DLD1 (cell line): Measurements from ENCODE around the gene SOHLH1.

Source experiments
- in situ Hi-C: cut with HindIII; loops from 2 replicates; pipeline ENCODE4 v1.10.0; 2017; ENCODE audit warnings: low sequenced_read_pairs

SOHLH1 gene

GRCh38 chr9:135731454-135731853 lies 32.2 kb upstream of the SOHLH1 start:
- in situ Hi-C loops = no loop called here

- in situ Hi-C loops = no loop called here
Observed at GRCh38 chr9:135729480-135729879, 30.2 kb upstream of the SOHLH1 start.

GRCh38 chr9:135728436-135729110 lies 29.3 kb upstream of the SOHLH1 start:
- in situ Hi-C loops = no loop called here

- in situ Hi-C loops = no loop called here
Observed at GRCh38 chr9:135727257-135727875, 28.1 kb upstream of the SOHLH1 start.

- in situ Hi-C loops = no loop called here
Observed at GRCh38 chr9:135726138-135726853, 27.0 kb upstream of the SOHLH1 start.

- in situ Hi-C loops = no loop called here
Observed at GRCh38 chr9:135724186-135724787, 25.0 kb upstream of the SOHLH1 start.

- in situ Hi-C loops = no loop called here
Observed at GRCh38 chr9:135722365-135722764, 23.1 kb upstream of the SOHLH1 start.

- in situ Hi-C loops = loop anchor here (10.0 kb wide), 1 partner anchor 105 kb away; no protein-coding TSS in a partner anchor
Observed at GRCh38 chr9:135719472-135719871, 20.2 kb upstream of the SOHLH1 start.

GRCh38 chr9:135718616-135719015 lies 19.3 kb upstream of the SOHLH1 start:
- in situ Hi-C loops = loop anchor here (10.0 kb wide), 1 partner anchor 106 kb away; no protein-coding TSS in a partner anchor

- in situ Hi-C loops = loop anchor here (10.0 kb wide), 1 partner anchor 107 kb away; no protein-coding TSS in a partner anchor
Observed at GRCh38 chr9:135717410-135717809, 18.1 kb upstream of the SOHLH1 start.

GRCh38 chr9:135716045-135716444 lies 16.8 kb upstream of the SOHLH1 start:
- in situ Hi-C loops = loop anchor here (10.0 kb wide), 1 partner anchor 109 kb away; no protein-coding TSS in a partner anchor

GRCh38 chr9:135715056-135715595 lies 15.8 kb upstream of the SOHLH1 start:
- in situ Hi-C loops = loop anchor here (10.0 kb wide), 1 partner anchor 110 kb away; no protein-coding TSS in a partner anchor

GRCh38 chr9:135714242-135715055 lies 15.2 kb upstream of the SOHLH1 start:
- in situ Hi-C loops = loop anchor here (10.0 kb wide), 1 partner anchor 110 kb away; no protein-coding TSS in a partner anchor

GRCh38 chr9:135712613-135713295 lies 13.5 kb upstream of the SOHLH1 start:
- in situ Hi-C loops = loop anchor here (10.0 kb wide), 1 partner anchor 112 kb away; no protein-coding TSS in a partner anchor

GRCh38 chr9:135711881-135712280 lies 12.6 kb upstream of the SOHLH1 start:
- in situ Hi-C loops = loop anchor here (10.0 kb wide), 1 partner anchor 113 kb away; no protein-coding TSS in a partner anchor

- in situ Hi-C loops = loop anchor here (10.0 kb wide), 1 partner anchor 113 kb away; no protein-coding TSS in a partner anchor
Observed at GRCh38 chr9:135711391-135711790, 12.1 kb upstream of the SOHLH1 start.

GRCh38 chr9:135708164-135708563 lies 8.9 kb upstream of the SOHLH1 start:
- in situ Hi-C loops = no loop called here

GRCh38 chr9:135707252-135708138 lies 8.2 kb upstream of the SOHLH1 start:
- in situ Hi-C loops = no loop called here
